IMR-90 (cell line): Measurements from ENCODE around the gene MAGEB16.

Experiments used
- MAZ ChIP-seq: IDR thresholded peaks from 2 replicates; pipeline ENCODE4 v1.6.1; 2012; ENCODE audit warnings: low read depth, mild to moderate bottlenecking, low read length, improper control_type of control experiment, moderate library complexity, borderline replicate concordance
- POLR2A ChIP-seq: IDR thresholded peaks from 2 replicates; pipeline ENCODE4 v1.6.1; 2012; ENCODE audit warnings: mild to moderate bottlenecking, low read depth, low read length
- TF ChIP-seq, protein P1 (sequence below): conservative IDR thresholded peaks from 2 replicates; pipeline ENCODE4 v1.5.1; 2012; ENCODE audit warnings: mild to moderate bottlenecking, low read depth, low read length, improper control_type of control experiment

DNA sequence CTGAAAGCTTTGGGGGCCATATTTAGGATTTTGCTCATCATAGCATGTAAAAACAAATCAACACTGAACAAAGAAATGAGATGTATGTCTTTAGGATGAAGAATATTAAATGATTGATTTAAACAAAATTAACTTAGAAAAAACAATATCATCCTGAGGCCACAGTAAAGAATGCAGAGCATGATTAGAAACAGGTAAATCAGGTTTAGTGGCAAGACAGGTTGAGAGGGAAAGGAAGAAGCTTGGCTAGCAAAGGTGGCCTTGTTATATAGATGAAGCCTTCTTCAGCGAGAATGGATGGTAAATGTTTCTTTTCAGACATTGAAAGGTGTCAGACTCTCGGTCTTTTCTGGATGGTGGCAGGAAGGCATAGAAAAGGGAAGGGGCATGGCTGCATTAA lies 11.9 kb upstream of the MAGEB16 start:
- no peak for TF ChIP-seq POLR2A
- no peak for TF ChIP-seq MAZ
- TF ChIP-seq, protein P1, sequence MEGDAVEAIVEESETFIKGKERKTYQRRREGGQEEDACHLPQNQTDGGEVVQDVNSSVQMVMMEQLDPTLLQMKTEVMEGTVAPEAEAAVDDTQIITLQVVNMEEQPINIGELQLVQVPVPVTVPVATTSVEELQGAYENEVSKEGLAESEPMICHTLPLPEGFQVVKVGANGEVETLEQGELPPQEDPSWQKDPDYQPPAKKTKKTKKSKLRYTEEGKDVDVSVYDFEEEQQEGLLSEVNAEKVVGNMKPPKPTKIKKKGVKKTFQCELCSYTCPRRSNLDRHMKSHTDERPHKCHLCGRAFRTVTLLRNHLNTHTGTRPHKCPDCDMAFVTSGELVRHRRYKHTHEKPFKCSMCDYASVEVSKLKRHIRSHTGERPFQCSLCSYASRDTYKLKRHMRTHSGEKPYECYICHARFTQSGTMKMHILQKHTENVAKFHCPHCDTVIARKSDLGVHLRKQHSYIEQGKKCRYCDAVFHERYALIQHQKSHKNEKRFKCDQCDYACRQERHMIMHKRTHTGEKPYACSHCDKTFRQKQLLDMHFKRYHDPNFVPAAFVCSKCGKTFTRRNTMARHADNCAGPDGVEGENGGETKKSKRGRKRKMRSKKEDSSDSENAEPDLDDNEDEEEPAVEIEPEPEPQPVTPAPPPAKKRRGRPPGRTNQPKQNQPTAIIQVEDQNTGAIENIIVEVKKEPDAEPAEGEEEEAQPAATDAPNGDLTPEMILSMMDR, result no peak
